Ishikawa (cell line): ENCODE results near the gene HEATR3.
A peak's percentile ranks its signal among the peaks of the same experiment; 100 is the strongest.

ENCODE experiments used
- CEBPB ChIP-seq: IDR thresholded peaks from 2 replicates; pipeline ENCODE4 v1.6.1; 2012
- CREB1 ChIP-seq: IDR thresholded peaks from 2 replicates; pipeline ENCODE4 v1.6.1; 2012; ENCODE audit warnings: low read depth
- EGR1 ChIP-seq: IDR thresholded peaks from 2 replicates; pipeline ENCODE4 v1.6.1; 2012
- EP300 ChIP-seq: IDR thresholded peaks from 2 replicates; pipeline ENCODE4 v1.6.1; 2012; ENCODE audit warnings: borderline replicate concordance
- FOXM1 ChIP-seq: IDR thresholded peaks from 2 replicates; pipeline ENCODE4 v1.6.1; 2012; ENCODE audit warnings: low read depth, borderline replicate concordance
- MAX ChIP-seq: IDR thresholded peaks from 2 replicates; pipeline ENCODE4 v1.6.1; 2012
- NFIC ChIP-seq: IDR thresholded peaks from 2 replicates; pipeline ENCODE4 v1.6.1; 2012
- RAD21 ChIP-seq: IDR thresholded peaks from 2 replicates; pipeline ENCODE4 v1.6.1; 2012; ENCODE audit warnings: low read depth
- REST ChIP-seq: IDR thresholded peaks from 2 replicates; pipeline ENCODE4 v1.6.1; 2012; ENCODE audit warnings: low read depth, mild to moderate bottlenecking
- TAF1 ChIP-seq: IDR thresholded peaks from 2 replicates; pipeline ENCODE4 v1.6.1; 2012; ENCODE audit warnings: low read depth, mild to moderate bottlenecking
- TCF12 ChIP-seq: IDR thresholded peaks from 2 replicates; pipeline ENCODE4 v1.6.1; 2012; ENCODE audit warnings: low read depth
- TEAD4 ChIP-seq: IDR thresholded peaks from 2 replicates; pipeline ENCODE4 v1.6.1; 2012
- USF1 ChIP-seq: IDR thresholded peaks from 2 replicates; pipeline ENCODE4 v1.6.1; 2012
- YY1 ChIP-seq: IDR thresholded peaks from 2 replicates; pipeline ENCODE4 v1.6.1; 2012; ENCODE audit warnings: low read depth
- ZBTB7A ChIP-seq: IDR thresholded peaks from 2 replicates; pipeline ENCODE4 v1.6.1; 2012; ENCODE audit warnings: low read depth

Gene HEATR3

GRCh38 chr16:50038756-50039529, 26.8 kb upstream of the HEATR3 start:
- TF ChIP-seq EP300 (no peak), CREB1 (no peak)

- TF ChIP-seq TEAD4, result 0 out of 2 replicates have a peak, but pooled peaks have one; percentile 11
- no peak for TF ChIP-seq CEBPB
These were observed 25.8 kb upstream of the HEATR3 start for GRCh38 chr16:50040018-50040417.

- no peak for TF ChIP-seq RAD21
- no peak for TF ChIP-seq NFIC
- no peak for TF ChIP-seq TAF1
- TF ChIP-seq USF1, result no peak
- TF ChIP-seq ZBTB7A, result no peak
- TF ChIP-seq FOXM1, result no peak
- no peak for TF ChIP-seq EP300
- no peak for TF ChIP-seq TEAD4
These were observed 25.1 kb upstream of the HEATR3 start for GRCh38 chr16:50040710-50041109.

- no peak for TF ChIP-seq CEBPB
- TF ChIP-seq EP300, result no peak
- no peak for TF ChIP-seq ZBTB7A
- no peak for TF ChIP-seq TCF12
- no peak for TF ChIP-seq TAF1
- TF ChIP-seq NFIC, result no peak
- TF ChIP-seq USF1, result no peak
- TF ChIP-seq REST, result no peak
- no peak for TF ChIP-seq RAD21
- no peak for TF ChIP-seq EGR1
- TF ChIP-seq FOXM1, result no peak
- no peak for TF ChIP-seq YY1
- no peak for TF ChIP-seq CREB1
- TF ChIP-seq TEAD4, result no peak
These were observed 22.4 kb upstream of the HEATR3 start for GRCh38 chr16:50043358-50043757.

- TF ChIP-seq YY1 (no peak), NFIC (no peak), TAF1 (no peak), EGR1 (no peak), CEBPB (no peak), TEAD4 (no peak), ZBTB7A (no peak), TCF12 (no peak), MAX (no peak), REST (no peak), EP300 (no peak), CREB1 (no peak), USF1 (no peak), RAD21 (no peak)
These were observed 20.4 kb upstream of the HEATR3 start for GRCh38 chr16:50045412-50045811.

- no peak for TF ChIP-seq USF1
- TF ChIP-seq FOXM1, result no peak
- TF ChIP-seq TEAD4, result no peak
- no peak for TF ChIP-seq CREB1
- TF ChIP-seq TAF1, result no peak
- TF ChIP-seq RAD21, result no peak
These were observed 18.9 kb upstream of the HEATR3 start for GRCh38 chr16:50046853-50047252.
